ENCODE results near the gene FCF1.

The FCF1 gene

GRCh38 chr14:74786796-74787315, 73.9 kb downstream of the FCF1 start:
- TF ChIP-seq, protein P1, sequence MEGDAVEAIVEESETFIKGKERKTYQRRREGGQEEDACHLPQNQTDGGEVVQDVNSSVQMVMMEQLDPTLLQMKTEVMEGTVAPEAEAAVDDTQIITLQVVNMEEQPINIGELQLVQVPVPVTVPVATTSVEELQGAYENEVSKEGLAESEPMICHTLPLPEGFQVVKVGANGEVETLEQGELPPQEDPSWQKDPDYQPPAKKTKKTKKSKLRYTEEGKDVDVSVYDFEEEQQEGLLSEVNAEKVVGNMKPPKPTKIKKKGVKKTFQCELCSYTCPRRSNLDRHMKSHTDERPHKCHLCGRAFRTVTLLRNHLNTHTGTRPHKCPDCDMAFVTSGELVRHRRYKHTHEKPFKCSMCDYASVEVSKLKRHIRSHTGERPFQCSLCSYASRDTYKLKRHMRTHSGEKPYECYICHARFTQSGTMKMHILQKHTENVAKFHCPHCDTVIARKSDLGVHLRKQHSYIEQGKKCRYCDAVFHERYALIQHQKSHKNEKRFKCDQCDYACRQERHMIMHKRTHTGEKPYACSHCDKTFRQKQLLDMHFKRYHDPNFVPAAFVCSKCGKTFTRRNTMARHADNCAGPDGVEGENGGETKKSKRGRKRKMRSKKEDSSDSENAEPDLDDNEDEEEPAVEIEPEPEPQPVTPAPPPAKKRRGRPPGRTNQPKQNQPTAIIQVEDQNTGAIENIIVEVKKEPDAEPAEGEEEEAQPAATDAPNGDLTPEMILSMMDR (conservative IDR thresholded peaks at IDR 0.05; ENCODE audit: low read length) = no peak
- no peak for DNase-seq (ENCODE audit: low read depth)
- H3K4me3 ChIP-seq (ENCODE audit: low read length) = no peak overlapping the region

Data from AG10803 (cell line).